LNCAP (cell line): ENCODE results near the gene WRNIP1.

Experiments used
- CTCF ChIP-seq: fragments of 450-650 bp; IDR thresholded peaks from 2 replicates; pipeline ENCODE4 v1.5.1; 2017; ENCODE audit warnings: mild to moderate bottlenecking

The WRNIP1 gene

GRCh38 chr6:2765896-2766766, 938 bp downstream of the WRNIP1 start:
- TF ChIP-seq CTCF: no peak

GRCh38 chr6:2766767-2767656, 1.8 kb downstream of the WRNIP1 start:
- no peak for TF ChIP-seq CTCF

DNA sequence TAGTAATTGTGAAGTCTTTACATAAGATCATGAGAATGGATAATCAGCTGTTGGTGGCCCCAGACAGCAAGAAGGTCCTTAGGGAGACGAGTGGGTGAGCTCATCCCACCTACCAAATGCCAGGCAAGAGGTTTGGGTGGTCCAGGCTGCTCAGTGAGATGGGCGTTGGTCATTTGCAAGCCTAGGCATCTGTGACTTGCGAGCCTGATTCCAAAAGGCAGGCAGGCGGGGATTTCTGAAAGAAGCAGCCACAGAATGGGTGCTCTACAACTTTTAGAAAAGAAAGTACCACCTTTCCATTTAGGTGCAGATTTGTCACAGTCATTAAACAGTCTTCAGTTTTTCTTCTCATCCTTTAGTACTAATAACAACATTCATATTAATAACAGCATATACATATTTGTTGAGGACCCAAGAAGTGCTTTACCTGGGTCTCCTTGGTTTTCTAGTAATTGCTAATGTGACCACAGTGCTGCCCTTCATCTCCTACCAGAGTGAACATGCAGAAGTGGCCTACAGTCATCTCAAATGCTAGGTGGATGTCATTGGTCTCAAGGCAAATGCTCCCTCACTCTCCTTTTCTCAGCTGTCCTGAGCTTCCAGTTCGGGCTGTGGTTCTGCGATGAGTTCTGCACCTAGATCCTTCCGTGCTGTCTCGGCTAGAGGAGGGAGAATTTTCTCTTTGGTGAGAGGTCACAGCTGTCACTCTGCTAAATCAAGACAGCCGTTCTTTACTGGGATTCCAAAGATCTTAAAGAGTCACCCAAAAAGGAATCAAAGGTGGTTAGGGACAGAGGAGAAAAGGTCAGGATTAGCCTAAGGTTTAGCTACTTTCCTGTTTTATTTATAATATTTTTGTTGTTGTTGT, 2.7 kb downstream of the WRNIP1 start:
- no peak for TF ChIP-seq CTCF

DNA sequence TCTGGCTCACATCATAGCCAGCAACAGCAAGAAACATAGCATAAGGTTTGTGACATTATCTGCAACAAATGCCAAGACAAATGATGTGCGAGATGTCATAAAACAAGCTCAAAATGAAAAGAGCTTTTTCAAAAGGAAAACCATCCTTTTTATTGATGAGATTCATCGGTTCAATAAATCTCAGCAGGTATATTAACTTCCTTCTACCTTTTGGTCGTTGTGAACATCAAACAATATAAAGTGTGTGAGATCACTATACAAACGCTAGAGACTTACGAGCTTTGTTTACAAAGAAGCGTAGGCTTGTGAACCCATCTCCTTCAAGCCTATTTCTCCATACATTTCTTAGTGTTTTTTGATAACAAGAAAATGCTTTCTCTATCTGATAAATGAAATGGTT, 3.5 kb downstream of the WRNIP1 start:
- TF ChIP-seq CTCF: no peak

DNA sequence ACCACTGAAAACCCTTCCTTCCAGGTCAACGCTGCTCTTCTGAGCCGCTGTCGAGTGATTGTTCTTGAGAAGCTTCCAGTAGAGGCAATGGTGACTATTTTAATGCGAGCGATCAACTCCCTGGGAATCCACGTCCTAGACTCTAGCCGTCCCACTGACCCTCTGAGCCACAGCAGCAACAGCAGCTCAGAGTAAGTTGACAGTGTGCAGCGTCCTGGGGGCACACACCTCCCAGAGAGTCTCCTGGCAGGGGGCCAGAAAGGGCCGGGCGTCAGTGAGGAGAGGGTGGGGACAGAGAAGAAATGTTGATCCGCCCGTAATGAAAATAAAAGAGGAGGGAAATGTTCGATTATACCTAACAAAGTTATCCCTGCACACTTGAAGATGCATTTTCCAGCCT, 5.0 kb downstream of the WRNIP1 start:
- TF ChIP-seq CTCF: no peak

DNA sequence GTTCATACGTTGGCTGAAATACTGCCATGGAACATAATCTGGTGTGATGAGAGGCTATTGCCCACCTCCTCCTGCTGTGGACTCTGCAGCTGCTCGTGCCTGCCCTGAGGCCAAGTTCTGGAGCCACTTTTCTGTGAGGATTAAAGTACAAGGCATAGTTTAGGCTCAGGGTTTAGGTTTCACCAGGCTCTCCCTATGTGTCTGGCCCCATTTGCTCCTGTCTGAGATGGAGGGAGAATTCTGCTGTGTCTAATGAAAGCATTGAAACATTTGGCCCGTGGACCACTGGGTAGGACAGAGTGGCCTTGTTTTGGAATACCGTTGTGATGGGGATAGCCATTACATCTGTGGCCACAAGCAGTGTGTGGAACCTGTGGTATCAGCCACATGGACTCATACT, 5.9 kb downstream of the WRNIP1 start:
- no peak for TF ChIP-seq CTCF

DNA sequence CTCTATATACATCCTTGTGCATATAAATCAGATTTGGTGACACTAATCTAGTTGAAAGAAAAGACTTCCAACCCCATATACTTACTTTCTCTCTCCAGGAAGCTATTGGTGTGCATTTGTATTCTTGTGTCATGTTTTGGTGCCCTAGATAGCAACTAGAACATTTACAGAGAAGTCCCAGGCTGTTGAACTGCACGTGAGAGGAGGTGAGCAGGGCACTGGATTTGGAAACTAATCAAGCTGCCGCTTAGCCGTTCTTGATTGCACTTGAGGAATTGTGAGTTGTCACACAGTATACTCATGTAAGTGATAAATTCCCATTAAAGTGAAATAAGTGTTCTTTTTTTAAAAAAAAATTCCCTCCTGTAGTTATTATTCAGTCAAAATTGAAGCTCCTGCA, 7.6 kb downstream of the WRNIP1 start:
- TF ChIP-seq CTCF: no peak
